HEK293 (cell line): Measurements from ENCODE around the gene ABRACL.

Experiments
- BCL6B ChIP-seq: fragments of 450-650 bp; formaldehyde crosslinking; IDR thresholded peaks from 2 replicates; pipeline ENCODE4 v1.5.1; 2017; ENCODE audit warnings: missing biosample characterization, missing genetic modification characterization
- EGR2 ChIP-seq: fragments of 450-650 bp; formaldehyde crosslinking; IDR thresholded peaks from 2 replicates; pipeline ENCODE4 v1.5.1; 2016; ENCODE audit warnings: low read depth, missing biosample characterization, missing genetic modification characterization
- KLF16 ChIP-seq: fragments of 450-650 bp; formaldehyde crosslinking; IDR thresholded peaks from 2 replicates; pipeline ENCODE4 v1.5.1; 2017; ENCODE audit warnings: missing biosample characterization, missing genetic modification characterization
- PRDM1 ChIP-seq: fragments of 450-650 bp; formaldehyde crosslinking; IDR thresholded peaks from 2 replicates; pipeline ENCODE4; 2016; ENCODE audit warnings: missing biosample characterization, missing genetic modification characterization
- PRDM4 ChIP-seq: fragments of 450-650 bp; formaldehyde crosslinking; IDR thresholded peaks from 2 replicates; pipeline ENCODE4 v1.5.1; 2017; ENCODE audit warnings: missing biosample characterization, missing genetic modification characterization
- TSHZ1 ChIP-seq: fragments of 450-650 bp; formaldehyde crosslinking; IDR thresholded peaks from 2 replicates; pipeline ENCODE4 v1.5.1; 2016; ENCODE audit warnings: missing biosample characterization, missing genetic modification characterization, borderline replicate concordance
- ZBTB11 ChIP-seq: fragments of 450-650 bp; formaldehyde crosslinking; conservative IDR thresholded peaks from 2 replicates; pipeline ENCODE4 v1.5.1; 2016; ENCODE audit warnings: low read depth, missing biosample characterization, missing genetic modification characterization
- ZBTB17 ChIP-seq: fragments of 450-650 bp; formaldehyde crosslinking; IDR thresholded peaks from 2 replicates; pipeline ENCODE4 v1.5.1; 2016; ENCODE audit warnings: missing biosample characterization, missing genetic modification characterization
- ZBTB49 ChIP-seq: fragments of 450-650 bp; formaldehyde crosslinking; IDR thresholded peaks from 2 replicates; pipeline ENCODE4 v1.5.1; 2016; ENCODE audit warnings: missing biosample characterization, missing genetic modification characterization, low read depth
- ZNF121 ChIP-seq: fragments of 450-650 bp; formaldehyde crosslinking; IDR thresholded peaks from 2 replicates; pipeline ENCODE4 v1.5.1; 2016; ENCODE audit warnings: missing biosample characterization, missing genetic modification characterization
- ZNF140 ChIP-seq: fragments of 450-650 bp; formaldehyde crosslinking; IDR thresholded peaks from 2 replicates; pipeline ENCODE4 v1.5.1; 2016; ENCODE audit warnings: missing biosample characterization, missing genetic modification characterization
- ZNF157 ChIP-seq: fragments of 450-650 bp; formaldehyde crosslinking; IDR thresholded peaks from 2 replicates; pipeline ENCODE4 v1.5.1; 2016; ENCODE audit warnings: missing biosample characterization, missing genetic modification characterization
- ZNF175 ChIP-seq: fragments of 450-650 bp; formaldehyde crosslinking; IDR thresholded peaks from 2 replicates; pipeline ENCODE4 v1.5.1; 2016; ENCODE audit warnings: missing biosample characterization, missing genetic modification characterization
- ZNF184 ChIP-seq: fragments of 450-650 bp; IDR thresholded peaks from 2 replicates; pipeline ENCODE4 v1.5.1; 2018; ENCODE audit warnings: missing biosample characterization, mild to moderate bottlenecking, missing genetic modification characterization
- ZNF24 ChIP-seq: fragments of 450-650 bp; formaldehyde crosslinking; IDR thresholded peaks from 2 replicates; pipeline ENCODE4 v1.5.1; 2016; ENCODE audit warnings: missing biosample characterization, missing genetic modification characterization
- ZNF335 ChIP-seq: fragments of 450-650 bp; formaldehyde crosslinking; conservative IDR thresholded peaks from 2 replicates; pipeline ENCODE4 v1.5.1; 2016; ENCODE audit warnings: missing biosample characterization, missing genetic modification characterization
- ZNF341 ChIP-seq: fragments of 450-650 bp; formaldehyde crosslinking; IDR thresholded peaks from 2 replicates; pipeline ENCODE4; 2016; ENCODE audit warnings: low read depth, missing biosample characterization, missing genetic modification characterization
- ZNF350 ChIP-seq: fragments of 450-650 bp; formaldehyde crosslinking; IDR thresholded peaks from 2 replicates; pipeline ENCODE4 v1.5.0; 2017; ENCODE audit warnings: missing biosample characterization, mild to moderate bottlenecking, missing genetic modification characterization
- ZNF366 ChIP-seq: fragments of 450-650 bp; formaldehyde crosslinking; conservative IDR thresholded peaks from 2 replicates; pipeline ENCODE4 v1.5.1; 2016; ENCODE audit warnings: missing biosample characterization, missing genetic modification characterization
- ZNF449 ChIP-seq: fragments of 450-650 bp; formaldehyde crosslinking; IDR thresholded peaks from 2 replicates; pipeline ENCODE4 v1.5.1; 2017; ENCODE audit warnings: missing biosample characterization, mild to moderate bottlenecking, missing genetic modification characterization, moderate library complexity
- ZNF473 ChIP-seq: fragments of 450-650 bp; formaldehyde crosslinking; IDR thresholded peaks from 2 replicates; pipeline ENCODE4 v1.5.1; 2017; ENCODE audit warnings: missing biosample characterization, missing genetic modification characterization
- ZNF623 ChIP-seq: fragments of 450-650 bp; formaldehyde crosslinking; IDR thresholded peaks from 2 replicates; pipeline ENCODE4 v1.5.1; 2016; ENCODE audit warnings: missing biosample characterization, missing genetic modification characterization
- ZNF677 ChIP-seq: fragments of 450-650 bp; IDR thresholded peaks from 2 replicates; pipeline ENCODE4 v1.5.0; 2018; ENCODE audit warnings: missing biosample characterization, mild to moderate bottlenecking, missing genetic modification characterization, moderate library complexity
- ZSCAN30 ChIP-seq: fragments of 450-650 bp; IDR thresholded peaks from 2 replicates; pipeline ENCODE4 v1.5.1; 2018; ENCODE audit warnings: missing biosample characterization, mild to moderate bottlenecking, missing genetic modification characterization, moderate library complexity

Gene ABRACL

GRCh38 chr6:139028658-139029469, at the start of gene ABRACL (continued):
- TF ChIP-seq ZNF175 (tag by site-specific recombination): no peak
- TF ChIP-seq ZNF184: no peak
- TF ChIP-seq ZBTB11: peak; percentile 71
- no peak; the same call in 1 of the 2 replicates for TF ChIP-seq TSHZ1 (tag by site-specific recombination)
- TF ChIP-seq ZNF24 (tag by site-specific recombination): no peak
- TF ChIP-seq ZNF677 (tag by site-specific recombination): no peak
- peak; percentile 27; the same call in 1 of the 2 replicates for TF ChIP-seq PRDM4 (tag by site-specific recombination)
- TF ChIP-seq ZNF350 (tag by site-specific recombination): no peak
- TF ChIP-seq ZNF623 (tag by site-specific recombination): peak; percentile 34; the same call in 1 of the 2 replicates
- TF ChIP-seq ZBTB17 (tag by site-specific recombination): peak; percentile 89
- TF ChIP-seq ZNF366: peak; percentile 83
- peak; percentile 75; the same call in 1 of the 2 replicates for TF ChIP-seq KLF16
- no peak for TF ChIP-seq ZNF140
- no peak for TF ChIP-seq ZNF473 (tag by site-specific recombination)
- TF ChIP-seq PRDM1 (tag by site-specific recombination): peak; percentile 75
- peak; percentile 63 for TF ChIP-seq ZNF449 (tag by site-specific recombination)
- TF ChIP-seq ZBTB49: no peak
- peak; percentile 95 for TF ChIP-seq ZNF335 (tag by site-specific recombination)
- peak; percentile 6; the same call in 1 of the 2 replicates for TF ChIP-seq ZSCAN30
- TF ChIP-seq ZNF121 (tag by site-specific recombination): 0 out of 2 replicates have a peak, but pooled peaks have one; percentile 22
- no peak for TF ChIP-seq ZNF157 (tag by site-specific recombination)
- TF ChIP-seq BCL6B: no peak
- TF ChIP-seq EGR2 (tag by site-specific recombination): peak; percentile 70
- TF ChIP-seq ZNF341: peak; percentile 92
